Endometrium (tissue), 2 donors: Measurements from ENCODE around the gene RCSD1.

Source experiments
- FAIRE-seq: peaks from 2 replicates; lab custom pipeline; 2012; peaks lifted over from hg19 to GRCh38; lab: Jason Lieb, UNC
- donor health status: control.
- donor health status: control.

The RCSD1 gene

DNA sequence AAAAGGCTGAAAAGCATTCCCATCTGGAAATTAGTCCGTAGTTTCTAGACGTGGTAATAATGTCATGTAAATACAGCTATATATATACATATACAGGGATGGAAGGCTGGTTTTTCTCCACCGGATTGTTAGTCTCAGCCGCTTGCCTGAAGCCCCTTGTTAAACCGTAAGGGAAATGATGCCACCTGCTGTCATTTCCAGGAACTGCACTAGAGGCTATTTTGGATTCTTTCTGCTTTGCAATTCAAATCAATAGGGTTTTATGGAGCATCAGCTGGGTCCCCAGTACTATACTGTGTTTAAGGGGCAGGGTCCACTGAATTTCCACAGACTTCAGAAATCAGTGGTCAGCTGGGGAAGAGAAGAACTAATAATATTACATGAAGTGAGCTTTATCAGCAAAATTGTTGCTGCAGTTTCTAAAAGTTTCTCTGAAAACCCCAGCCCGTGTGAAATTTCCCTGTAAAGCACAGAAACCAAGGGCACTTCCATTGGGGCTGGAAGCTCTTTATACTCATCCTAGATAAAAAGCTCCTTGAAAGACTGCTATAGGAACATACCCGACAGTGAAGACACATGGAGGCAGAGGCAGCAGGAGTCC is 58.0 kb downstream of the RCSD1 start:
- peak; percentile 53 for FAIRE-seq

DNA sequence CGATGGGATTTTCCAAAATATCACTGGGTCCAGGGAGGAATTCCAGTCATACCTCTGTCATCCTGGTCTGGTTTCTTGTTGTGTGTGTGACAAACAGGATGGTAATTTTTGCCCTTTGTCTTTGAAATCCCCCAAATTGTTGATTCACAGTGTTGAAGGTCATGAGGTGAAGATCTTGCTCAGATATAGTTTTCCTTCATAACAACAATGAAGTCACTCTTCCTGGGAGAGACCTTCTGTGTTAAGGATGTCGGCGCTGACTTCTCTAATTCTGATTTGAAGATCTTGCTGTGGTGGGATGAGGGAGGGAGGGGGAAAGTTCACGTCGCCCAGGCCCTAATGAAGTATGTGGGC is 59.5 kb downstream of the RCSD1 start:
- FAIRE-seq, result no peak

DNA sequence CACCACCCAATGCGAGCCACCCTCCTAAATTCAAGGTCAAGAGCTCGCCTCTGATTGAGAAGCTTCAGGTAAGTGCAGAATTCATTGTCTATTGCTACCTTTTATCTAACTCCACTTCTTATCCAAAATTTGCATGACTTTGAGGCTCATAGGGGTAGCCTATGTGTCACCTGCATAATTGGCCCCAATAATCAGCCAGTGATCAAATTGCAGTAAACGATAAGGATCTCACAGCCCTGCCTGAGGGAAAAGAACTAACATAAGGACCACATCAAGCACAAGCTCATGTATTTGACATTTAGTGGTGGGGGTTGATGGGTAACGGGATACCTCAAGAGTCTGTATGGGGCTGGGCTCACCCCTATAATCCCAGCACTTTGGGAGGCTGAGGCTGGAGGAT is 60.0 kb downstream of the RCSD1 start:
- no peak for FAIRE-seq

DNA sequence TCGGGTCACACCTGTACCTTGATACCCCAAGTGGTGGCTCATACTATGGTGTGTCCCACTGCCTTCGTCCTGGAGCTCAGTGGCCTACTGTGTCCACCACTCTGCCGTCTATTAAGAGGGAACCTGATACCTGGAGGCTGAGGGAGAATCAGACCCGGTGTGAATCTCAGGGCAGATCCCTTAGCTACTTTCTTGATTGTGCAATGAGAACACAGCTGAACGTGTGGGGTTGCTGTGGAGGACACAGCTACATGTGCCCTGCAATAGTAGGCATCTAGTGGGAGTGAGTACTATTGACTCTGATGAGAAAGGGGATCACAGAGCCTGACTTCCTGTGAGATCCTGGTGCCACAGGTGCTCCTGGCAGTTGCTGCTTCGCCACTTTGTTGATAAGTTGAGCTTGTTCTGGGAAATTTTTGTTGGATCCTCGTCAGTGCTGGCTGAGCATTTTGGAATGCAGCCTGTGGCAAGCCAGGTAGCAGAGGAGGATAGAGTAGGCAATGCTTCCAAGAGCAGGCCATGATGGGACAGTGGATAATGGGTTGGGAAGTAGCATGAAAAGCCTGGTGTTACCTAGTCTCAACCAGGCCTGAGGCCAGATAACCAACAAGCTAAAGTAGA is 63.5 kb downstream of the RCSD1 start:
- FAIRE-seq, result no peak

DNA sequence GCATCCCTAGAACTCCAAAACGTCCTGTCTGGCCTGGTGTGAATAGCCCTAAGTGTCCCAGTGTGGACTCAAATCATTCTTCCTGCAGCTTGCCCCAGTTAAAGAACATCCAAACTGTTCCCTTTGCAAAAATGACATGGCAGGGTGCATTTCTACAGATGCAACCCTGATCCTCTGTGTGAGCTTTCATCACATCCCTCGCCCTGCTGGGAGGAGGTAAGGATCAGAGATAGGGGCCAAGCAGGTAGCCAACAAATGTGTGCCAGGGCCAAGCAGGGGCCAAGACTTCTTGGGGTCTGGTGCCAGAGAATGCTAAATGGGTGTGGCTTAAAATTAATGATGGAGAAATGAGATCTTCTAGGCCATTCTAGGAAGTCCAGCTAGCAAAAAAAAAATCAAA is 64.7 kb downstream of the RCSD1 start:
- no peak for FAIRE-seq

DNA sequence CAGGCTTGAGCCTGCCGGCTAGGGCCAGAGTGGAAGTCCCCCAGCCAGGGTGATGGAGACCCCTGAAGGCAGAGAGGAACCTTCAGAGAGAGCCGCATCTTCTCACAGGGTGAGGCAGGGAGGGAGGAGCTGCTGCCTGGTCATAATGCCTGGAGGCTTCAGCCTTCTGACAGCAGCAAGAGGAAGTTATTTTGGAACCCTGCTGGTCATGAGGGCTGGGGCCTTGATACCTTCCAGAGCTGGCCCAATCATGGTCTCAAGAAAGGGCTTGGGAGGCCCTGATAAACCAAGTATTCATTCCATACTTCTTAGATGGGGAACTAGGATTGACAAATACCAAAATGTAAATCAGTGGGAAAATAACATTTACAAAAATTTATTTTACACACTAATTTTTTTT is 65.1 kb downstream of the RCSD1 start:
- FAIRE-seq, result no peak

DNA sequence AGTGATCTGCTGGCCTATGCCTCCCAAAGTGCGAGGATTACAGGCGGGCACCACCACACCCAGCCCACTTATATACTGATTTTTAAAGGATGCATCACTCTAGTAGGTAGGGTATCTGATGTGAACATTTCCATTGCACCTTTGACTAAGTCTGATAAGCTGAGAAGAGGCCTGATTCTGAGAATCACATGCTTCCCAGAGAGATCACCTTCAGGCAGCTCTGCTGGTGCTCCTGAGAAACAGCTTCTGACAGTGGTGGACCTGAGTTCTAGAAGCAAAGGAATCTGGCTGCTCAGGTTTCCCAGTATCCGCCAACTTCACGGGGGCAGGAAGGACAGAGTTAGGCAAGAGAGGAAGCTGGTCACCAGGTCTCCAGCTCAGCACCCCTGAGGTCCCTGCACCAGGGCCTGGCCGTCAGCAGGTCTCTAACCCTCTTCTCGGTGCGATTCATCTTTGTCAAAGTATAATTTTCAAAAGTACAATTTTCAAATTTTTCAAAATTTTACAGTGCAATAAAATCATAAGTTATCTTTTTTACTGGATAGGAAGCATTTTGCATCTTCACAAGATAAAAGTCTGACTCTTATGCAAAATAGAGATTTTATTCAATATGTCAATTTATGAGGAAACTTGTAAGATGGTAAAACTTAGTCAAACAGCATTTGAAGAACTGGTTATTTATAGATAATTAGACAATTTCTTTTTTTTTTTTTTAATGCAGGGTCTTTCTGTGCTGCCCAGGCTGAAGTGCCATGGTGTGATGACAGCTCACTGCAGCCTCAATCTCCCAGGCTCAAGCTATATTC is 65.9 kb downstream of the RCSD1 start:
- no peak for FAIRE-seq

DNA sequence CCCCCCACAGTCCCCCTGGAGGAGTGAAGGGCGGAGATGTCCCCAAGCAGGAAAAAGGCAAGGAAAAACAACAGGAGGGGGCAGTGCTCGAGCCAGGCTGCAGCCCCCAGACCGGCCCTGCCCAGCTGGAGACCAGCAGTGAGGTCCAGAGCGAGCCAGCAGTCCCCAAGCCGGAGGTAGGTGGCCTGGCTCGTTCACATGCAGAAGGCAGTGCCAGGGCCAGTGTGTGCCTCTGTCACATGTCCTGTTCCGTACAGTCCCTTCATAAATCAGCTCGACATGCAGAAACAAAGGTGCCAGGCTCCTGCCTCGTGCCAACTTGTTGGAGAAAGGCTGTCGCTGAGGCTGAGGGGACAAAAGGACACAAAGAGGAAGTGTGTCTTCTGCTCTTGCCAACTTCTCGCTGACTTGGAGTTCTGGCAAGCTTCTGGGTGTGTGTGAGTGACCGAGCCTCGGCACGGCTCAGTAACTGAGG is 67.7 kb downstream of the RCSD1 start:
- FAIRE-seq, result no peak

DNA sequence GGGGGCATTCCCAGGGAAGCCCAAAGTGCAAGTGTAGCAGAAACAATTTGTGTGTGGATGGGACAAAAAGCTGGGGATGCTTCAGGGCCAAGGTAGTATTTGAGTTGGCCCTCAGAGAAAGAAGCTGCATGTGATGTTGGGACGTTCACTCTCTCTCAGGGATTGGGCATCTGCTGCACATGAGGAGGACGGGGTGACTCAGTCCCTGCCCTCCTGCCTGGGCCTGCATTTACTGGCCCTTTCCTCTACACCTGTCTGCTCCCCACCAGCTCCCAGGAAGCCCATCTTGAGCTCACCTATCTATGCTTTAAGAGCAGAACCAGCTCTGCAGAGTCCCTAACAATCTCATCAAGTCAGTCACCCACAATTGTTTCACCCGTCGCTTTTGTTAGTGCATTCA is 68.3 kb downstream of the RCSD1 start:
- FAIRE-seq, result no peak

DNA sequence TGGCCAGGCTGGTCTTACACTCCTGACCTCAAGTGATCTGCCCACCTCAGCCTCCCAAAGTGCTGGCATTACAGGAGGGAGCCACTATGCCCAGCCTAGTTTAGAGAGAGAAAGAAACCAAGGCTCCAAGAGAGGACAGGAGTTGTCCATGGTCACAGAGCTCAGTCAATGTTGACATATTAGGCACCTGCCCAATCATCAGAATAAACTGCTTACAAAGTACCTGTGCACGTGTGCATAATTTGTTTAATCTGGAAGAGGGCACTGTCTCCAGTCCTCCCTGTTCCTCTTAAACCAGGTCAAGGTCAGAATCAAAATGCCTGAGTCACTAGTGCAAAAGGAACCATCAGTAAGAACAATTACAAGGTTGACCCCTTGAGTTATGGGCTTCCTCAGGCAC is 71.5 kb downstream of the RCSD1 start:
- no peak for FAIRE-seq

DNA sequence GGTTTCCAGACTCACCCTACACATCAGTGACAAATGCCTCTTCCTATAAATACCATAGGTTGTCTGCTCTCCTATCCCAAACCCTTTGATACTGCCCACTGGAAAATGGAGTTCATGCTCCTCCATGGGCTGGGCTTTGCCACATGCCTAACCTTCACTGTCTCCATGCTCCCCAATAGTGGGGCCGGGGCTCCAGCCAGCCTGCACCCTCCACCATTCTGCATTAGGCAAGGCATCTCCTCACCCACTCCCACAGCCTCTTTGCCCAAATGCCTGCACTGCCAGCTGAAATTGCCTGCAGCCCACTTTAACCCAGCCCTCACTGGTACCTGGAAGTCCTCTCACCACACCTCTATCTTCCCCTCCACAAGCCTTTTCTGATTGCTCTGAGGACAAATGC is 73.5 kb downstream of the RCSD1 start:
- FAIRE-seq, result no peak

DNA sequence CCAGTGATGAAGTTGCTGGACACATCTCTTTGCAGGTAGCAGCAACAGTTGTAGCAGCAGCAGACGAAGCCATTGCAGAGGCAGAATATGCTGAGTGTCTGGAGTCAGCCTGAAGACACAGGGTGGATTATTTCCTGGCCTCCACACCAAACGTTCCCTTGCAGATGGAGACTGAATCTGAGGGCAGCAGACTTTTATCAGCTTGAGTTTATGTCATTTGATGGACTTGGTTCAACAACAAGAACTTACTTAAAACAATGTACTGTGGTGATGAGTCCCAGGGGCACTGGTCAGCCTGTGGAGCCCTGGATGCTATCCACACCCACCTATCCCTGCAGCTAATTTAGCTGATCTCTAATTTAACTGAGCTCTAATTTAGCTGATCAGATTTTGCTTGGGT is 74.7 kb downstream of the RCSD1 start:
- FAIRE-seq, result no peak

DNA sequence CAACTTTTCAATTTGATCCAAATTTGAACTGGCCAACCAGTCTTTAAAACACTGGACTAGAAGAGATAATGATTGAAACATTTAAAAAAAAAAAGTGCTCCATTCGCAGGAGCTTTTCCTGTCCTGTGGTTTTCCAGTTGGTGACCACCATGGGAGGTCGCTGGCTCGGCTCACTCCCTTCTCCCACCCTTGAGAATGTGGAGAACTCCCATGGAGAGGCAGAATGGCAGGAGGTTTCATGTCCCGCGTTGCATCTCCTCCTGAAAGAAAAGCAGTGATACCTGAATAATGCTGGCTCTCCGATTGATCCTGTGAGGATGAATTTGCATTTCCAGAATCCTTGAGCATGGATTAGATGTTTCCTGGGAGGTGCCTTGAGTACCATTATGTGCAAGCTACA is 75.2 kb downstream of the RCSD1 start:
- no peak for FAIRE-seq

DNA sequence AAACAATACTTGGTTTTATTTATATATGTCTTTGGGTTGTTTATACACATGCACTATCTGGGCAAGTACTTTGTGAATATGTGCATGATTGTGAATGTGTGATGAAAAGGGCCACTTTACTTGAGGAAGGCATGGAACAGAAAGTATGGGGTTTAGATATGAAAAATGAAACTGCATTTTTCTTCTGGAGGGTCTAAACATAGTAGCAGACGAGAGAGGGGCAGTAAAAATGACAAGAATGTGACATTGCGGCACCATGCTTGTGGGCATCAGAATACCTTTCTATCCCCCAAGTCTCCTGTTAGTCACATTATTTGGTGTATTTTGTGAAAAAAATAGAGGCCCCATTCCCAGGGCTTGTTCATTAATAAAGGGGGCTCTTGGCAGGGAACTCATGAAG is 76.3 kb downstream of the RCSD1 start:
- no peak for FAIRE-seq

DNA sequence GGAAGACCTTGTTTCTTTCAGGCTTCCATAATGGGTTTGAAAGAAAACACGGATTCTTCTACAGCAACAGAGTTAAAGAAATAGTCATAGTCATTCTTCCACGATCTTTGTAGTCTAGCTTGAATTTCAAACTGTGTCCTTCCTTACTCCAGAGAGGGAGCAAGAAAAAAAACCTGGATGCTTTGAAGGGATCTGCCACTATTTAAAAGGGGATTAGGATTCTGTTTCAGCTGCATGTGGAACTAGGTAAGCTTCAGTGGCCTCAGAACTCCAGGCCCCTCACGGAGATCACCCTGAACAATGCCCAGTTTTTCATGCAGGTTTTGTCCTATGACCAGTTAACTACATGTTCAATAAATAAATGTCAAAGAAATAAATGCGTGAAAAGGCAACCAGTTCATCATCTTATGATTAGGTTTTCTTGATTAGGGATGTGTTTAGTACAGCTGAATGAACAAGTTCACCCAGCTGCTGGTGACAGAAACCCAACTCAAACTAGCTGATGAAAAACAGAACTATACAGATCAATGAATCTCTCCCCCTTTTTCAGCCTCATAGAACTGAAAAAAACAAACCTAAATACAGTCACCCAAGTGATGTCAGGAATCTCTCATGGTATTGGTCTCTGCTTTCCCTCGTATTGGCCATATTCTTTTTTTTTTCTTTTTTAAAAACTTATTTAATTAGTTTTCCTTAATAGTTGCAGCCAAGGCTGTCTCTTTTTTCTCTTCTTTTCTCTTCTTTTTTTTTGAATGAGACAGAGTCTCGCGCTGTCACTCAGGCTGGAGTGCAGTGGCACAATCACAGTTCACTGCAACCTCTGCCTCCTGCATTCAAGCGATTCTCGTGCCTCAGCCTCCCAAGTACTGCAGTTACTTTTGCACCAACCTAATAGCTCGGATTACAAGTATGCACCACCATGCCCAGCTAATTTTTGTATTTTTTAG is 77.2 kb downstream of the RCSD1 start:
- no peak for FAIRE-seq

DNA sequence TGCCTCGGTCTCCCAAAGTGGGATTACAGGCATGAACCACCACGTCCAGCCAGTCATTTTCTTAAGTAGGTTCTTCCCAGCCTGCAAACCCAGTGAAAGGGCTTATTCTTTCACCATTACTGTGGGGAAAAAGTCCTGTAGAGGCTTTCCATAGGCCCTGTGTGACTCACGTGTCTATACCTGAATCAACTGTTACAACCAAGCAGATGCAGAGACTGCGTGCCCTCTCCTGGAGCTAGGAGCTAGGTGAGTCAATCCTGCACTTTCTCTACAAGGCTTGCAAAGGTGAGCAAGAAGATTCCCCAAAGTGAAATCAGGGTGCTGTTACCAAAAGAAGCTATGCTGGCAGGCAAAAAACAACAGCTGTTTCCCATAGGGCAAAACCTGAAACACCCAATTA is 77.9 kb downstream of the RCSD1 start:
- FAIRE-seq, result no peak

DNA sequence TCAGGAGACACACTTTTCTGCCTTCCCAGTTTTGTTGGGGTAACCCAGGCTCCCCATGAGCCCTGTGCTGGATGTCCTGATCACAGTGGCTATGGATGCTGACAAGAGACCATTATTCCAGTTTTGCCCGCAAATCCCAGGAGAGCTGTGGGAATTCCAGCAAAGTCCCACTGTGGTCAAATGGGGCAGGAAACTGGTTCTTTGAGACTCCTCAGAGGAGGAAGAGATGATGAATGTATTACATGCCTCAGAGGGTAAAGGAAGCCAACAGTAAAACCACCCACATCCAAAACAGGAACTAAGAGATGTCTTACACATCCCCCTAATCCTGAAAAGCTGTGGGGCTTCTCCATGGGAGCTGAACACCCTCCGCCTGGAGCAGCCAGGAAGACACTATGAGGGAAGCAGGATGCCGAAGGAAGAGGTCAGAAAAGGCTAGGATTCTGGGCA is 78.9 kb downstream of the RCSD1 start:
- no peak for FAIRE-seq

DNA sequence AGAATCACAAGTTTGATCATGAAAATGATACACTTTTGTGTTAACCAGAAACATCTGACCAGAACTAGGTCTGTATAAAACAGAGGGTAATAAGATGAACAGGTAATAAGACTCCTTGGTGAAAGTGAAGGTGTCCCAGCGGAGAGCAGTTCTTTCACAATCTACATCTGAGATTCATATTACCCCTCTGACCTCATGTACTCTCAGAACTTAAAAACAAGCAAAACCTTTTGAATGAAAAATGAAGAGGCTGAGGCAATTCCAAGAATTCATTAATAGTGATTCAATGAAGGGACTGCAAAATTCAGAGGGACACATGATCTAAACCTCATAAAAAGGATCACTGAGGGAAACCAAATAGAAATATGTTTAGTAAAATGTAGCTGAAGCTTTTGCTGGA is 80.8 kb downstream of the RCSD1 start:
- no peak for FAIRE-seq

DNA sequence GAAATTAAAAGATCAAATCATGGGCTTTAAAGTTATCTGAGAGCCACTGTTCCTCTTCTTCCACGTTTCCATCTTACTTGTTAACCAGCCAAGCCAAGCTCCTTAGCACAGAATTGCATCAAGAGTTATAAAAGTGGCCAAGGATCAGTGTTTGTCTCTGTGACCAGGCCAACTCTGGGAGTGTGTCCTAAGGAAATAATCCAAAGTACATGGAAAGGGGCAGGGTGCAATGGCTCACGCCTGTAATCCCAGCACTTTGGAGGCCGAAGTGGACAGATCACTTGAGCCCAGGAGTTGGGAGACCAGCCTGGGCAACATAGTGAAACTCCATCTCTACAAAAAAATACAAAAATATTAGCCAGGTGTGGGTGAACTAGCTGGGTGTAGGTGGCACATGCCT is 81.8 kb downstream of the RCSD1 start:
- FAIRE-seq, result no peak

DNA sequence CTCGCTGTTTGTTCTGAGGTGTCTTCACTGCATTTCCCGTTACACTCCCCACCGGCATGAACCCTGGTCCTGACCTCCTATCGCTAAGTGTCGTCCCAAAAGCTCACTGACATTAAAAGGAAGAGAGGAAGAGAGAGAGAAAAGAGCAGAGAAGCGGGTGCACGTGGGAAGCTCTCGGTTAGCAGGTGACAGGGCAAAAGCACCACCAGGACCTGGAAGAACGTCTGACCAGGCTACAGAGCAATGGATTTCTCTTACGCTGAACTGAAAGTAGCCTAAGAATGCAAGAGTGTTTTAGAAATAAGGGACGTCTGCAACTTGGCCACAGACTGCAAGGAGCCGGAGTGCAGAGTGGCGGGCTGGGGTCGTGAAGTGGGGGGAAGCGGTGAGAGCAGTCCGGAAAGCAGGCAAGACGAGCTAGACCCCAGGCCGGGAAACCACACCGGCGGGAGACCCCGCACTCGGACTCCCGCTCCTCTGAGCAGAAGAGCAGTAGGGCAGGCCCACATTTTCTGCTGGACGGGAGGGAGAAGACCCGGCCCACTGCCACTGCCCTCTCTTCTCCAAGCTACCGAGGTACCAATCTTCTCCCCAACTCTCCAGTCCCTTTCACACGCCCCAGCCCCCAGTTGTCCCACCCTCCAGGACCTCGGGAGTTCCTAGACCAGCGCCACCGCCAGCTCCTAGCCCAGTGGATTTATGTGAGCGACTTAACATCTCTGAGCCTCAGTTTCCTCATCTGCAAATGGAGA is 83.5 kb downstream of the RCSD1 start:
- FAIRE-seq, result no peak

DNA sequence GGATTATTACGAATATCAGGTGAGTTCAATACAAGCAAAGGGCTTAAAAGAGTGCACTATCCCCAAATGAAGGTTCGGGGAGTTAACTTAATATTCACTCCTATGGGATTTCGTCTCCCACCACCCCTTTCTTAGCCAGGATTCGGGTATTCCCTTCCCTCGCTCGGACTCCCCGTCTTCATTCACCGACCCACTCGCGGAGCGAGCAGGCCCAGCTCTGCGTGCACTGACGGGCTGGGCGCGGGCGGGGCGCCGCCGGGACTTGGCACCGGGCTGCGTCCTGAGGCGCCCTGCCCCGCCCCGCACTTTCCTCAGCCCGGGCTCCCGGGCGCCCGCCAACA is 84.0 kb downstream of the RCSD1 start:
- FAIRE-seq, result no peak
